Spleen (tissue), 11 donors: ENCODE measurements around the gene LGALS1. TPM values are rescaled to one million over a fixed set of nuclear protein-coding genes. Genes with fewer than 3 reads are reported as not detected.

Source experiments
- DNase-seq: peaks from one replicate; pipeline ENCODE4 v3.0.0-alpha.2; 2020
- H3K27ac ChIP-seq, 8 donors: fragments of 200-600 bp; sonication (generic) in 7 of 8; 1 replicate in 4 of 8; 2 replicates in 4 of 8; pipeline versions ENCODE4 v1.5.0 to v1.8.0; 2016 to 2021; ENCODE audit warnings: inconsistent platforms in 4 of 8, mild to moderate bottlenecking in 4 of 8, moderate library complexity in 1 of 8
- H3K27me3 ChIP-seq, 7 donors: fragments of 200-600 bp; sonication (generic) in 6 of 7; replicated peaks in 1 of 7; 1 replicate in 4 of 7; 2 replicates in 3 of 7; pipeline versions ENCODE4 v1.5.0 to v1.8.0; 2016 to 2021; ENCODE audit warnings: inconsistent platforms in 3 of 7, mild to moderate bottlenecking in 1 of 7
- H3K36me3 ChIP-seq, 6 donors: fragments of 200-600 bp; sonication (generic) in 5 of 6; 1 replicate in 4 of 6; 2 replicates in 2 of 6; pipeline versions ENCODE4 v1.5.0 to v1.8.0; 2016 to 2021; ENCODE audit warnings: inconsistent platforms in 2 of 6
- H3K4me1 ChIP-seq, 6 donors: fragments of 200-600 bp; sonication (generic) in 5 of 6; 1 replicate in 3 of 6; 2 replicates in 3 of 6; pipeline versions ENCODE4 v1.5.0 to v1.8.0; 2016 to 2021; ENCODE audit warnings: inconsistent platforms in 3 of 6
- H3K4me3 ChIP-seq, 8 donors: fragments of 200-600 bp; sonication (generic) in 7 of 8; 1 replicate in 4 of 8; 2 replicates in 4 of 8; pipeline versions ENCODE4 v1.5.0 to v1.8.0; 2016 to 2021; ENCODE audit warnings: inconsistent platforms in 4 of 8, mild to moderate bottlenecking in 4 of 8, moderate library complexity in 2 of 8
- H3K9me3 ChIP-seq, 8 donors: fragments of 200-600 bp; sonication (generic) in 7 of 8; 1 replicate in 4 of 8; 2 replicates in 4 of 8; pipeline versions ENCODE4 v1.5.0 to v1.8.0; 2016 to 2021; ENCODE audit warnings: inconsistent platforms in 4 of 8
- POLR2A ChIP-seq, 3 donors: fragments of 450-650 bp; IDR thresholded peaks; one replicate each; pipeline ENCODE4 v1.5.1; 2017; ENCODE audit warnings: antibody characterized with exemption in 3 of 3, mild to moderate bottlenecking in 1 of 3
- POLR2AphosphoS5 ChIP-seq, 3 donors: sonication (generic); formaldehyde crosslinking; IDR thresholded peaks; one replicate each; pipeline ENCODE4 v1.5.1; 2017; ENCODE audit warnings: antibody characterized with exemption in 3 of 3
- WGBS, 5 donors: extraction: QIAGEN DNeasy Blood & Tissue Kit in 3 of 5; methylation state at CpG; one replicate each; pipeline versions ENCODE4 v1.1.5 to v1.1.7; 2013 to 2018; 5-methylcytosine and 5-hydroxymethylcytosine counted together
- intact Hi-C: fragments of 100-400 bp; cut with DNase I; formaldehyde crosslinking; loops from one replicate; pipeline ENCODE4 v1.15.0; 2023; ENCODE audit warnings: low total_unique reads
- polyA plus RNA-seq, 3 donors: library from polyadenylated mRNA; stranded (reverse); fragments of 200-250 nt; gene quantifications; one replicate each; pipeline ENCODE4 v1.2.1, GENCODE V29; 2013
- total RNA-seq, 7 donors: library from RNA; depleted of rRNA in 3 of 7; stranded (reverse); fragments of >200 nt in 3 of 7; fragmentation: NEBNext Ultra II Directional in 4 of 7; extraction: Animal tissue kit (Norgen Biotek cat#: 25700) in 4 of 7; gene quantifications; one replicate each; pipeline versions ENCODE4 v1.1.0 to v1.2.1, GENCODE V29; 2016 to 2021
- TF ChIP-seq, protein P1 (sequence below), 11 experiments: fragments of 200-600 bp in 7 of 11; fragments of 450-650 bp in 4 of 11; sonication (generic) in 4 of 11; IDR thresholded peaks in 8 of 11; conservative IDR thresholded peaks in 3 of 11; 1 replicate in 7 of 11; 2 replicates in 4 of 11; pipeline versions ENCODE4 v1.4.0 to v1.8.0; 2016 to 2021; ENCODE audit warnings: antibody characterized with exemption in 11 of 11, inconsistent platforms in 4 of 11, mild to moderate bottlenecking in 1 of 11
- donor health status: healthy with polysubstance abuse.
- donor health status: DM: no; HTN: no; CAD: no; lungs with moderate emphysema.
- donor health status: DM: no; HTN: no; CAD: no.
- donor health status: Bipolar disorder and iron deficiency.
- donor health status: healthy.
- donor health status: DM: no; HTN: no; CAD: no.
- donor health status: DM: yes; HTN: yes; CAD: no.

LGALS1 gene
- total and polyA plus RNA-seq, 10 donors = 158 to 544 (median 394) TPM

DNA sequence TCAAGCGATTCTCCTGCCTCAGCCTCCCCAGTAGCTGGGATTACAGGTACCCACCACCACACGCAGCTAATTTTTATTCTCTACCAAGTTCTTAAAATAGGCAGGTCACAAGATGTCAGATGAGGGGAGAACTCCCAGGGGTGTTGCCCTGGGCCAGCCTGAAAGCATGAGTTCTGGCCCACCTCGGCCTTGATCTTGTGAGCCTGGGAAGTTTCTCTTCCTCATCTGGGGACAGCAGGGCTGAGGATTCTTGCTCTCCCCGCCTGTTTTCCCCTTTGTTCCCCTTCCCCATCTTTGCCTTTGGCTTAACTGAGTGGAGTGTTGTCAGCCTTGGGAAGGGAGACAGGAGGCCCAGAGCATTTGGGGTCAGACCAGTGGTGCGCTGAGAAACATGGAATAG is 13.4 kb upstream of the LGALS1 start:
- peak overlapping the region in 6 of 8 donors; percentile 41 to 88 (median 74) for H3K27ac ChIP-seq
- no peaks in the 10 kb centered on the region for H3K9me3 ChIP-seq
- peaks cover 19 to 55% (median 44%) of the 10 kb centered on the region in 6 donors for H3K4me1 ChIP-seq
- 70 to 79% (median 72%) methylated on average over 5 of the region's 5 CpGs for WGBS, 5 donors
- no peak overlapping the region for H3K4me3 ChIP-seq
- no peaks in the 10 kb centered on the region for H3K27me3 ChIP-seq
- peaks cover 0 to 25% (median 16%) of the 10 kb centered on the region in 6 donors for H3K36me3 ChIP-seq
- TF ChIP-seq POLR2AphosphoS5 (IDR thresholded peaks at IDR 0.05) (no peak), POLR2A (IDR thresholded peaks at IDR 0.05) (no peak)
- DNase-seq = no peak
- intact Hi-C loops = no loop called here

DNA sequence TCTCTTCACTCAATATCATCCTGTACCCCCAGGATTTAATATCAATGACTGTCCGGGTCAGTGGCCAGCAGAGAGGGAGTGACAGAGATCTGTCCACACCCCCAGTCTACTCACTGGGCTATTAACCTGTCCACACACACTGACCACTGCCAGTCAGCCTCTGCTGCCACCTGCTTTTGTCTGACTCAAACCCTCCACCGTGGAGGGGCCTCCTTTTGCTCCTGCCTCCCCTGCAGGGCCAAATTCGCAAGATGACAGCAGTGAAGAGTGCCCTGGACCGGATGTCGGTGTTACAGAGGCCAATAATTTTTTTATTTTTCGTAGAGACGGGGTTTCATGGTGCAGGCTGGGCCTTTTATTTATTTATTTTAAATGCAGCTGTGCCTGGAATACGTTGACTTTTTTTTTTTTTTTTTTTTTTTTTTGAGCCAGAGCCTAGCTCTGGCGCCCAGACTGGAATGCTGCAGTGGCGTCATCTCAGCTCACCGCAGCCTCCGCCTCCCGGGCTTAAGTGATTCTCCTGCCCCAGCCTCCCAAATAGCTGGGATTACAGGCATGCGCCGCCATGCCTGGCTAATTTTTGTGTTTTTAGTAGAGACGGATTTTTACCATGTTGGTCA is 11.8 kb upstream of the LGALS1 start:
- Histone ChIP-seq H3K27ac (peak overlapping the region in 1 of 8 donors; percentile 35), H3K27me3 (no peaks in the 10 kb centered on the region), H3K9me3 (no peaks in the 10 kb centered on the region), H3K36me3 (peaks cover 0 to 33% (median 17%) of the 10 kb centered on the region in 6 donors), H3K4me3 (no peak overlapping the region), H3K4me1 (peaks cover 14 to 45% (median 36%) of the 10 kb centered on the region in 6 donors)
- 85 to 90% (median 88%) methylated on average over 16 of the region's 16 CpGs for WGBS, 5 donors
- TF ChIP-seq POLR2A (IDR thresholded peaks at IDR 0.05) (no peak), POLR2AphosphoS5 (IDR thresholded peaks at IDR 0.05) (no peak)
- TF ChIP-seq, protein P1, sequence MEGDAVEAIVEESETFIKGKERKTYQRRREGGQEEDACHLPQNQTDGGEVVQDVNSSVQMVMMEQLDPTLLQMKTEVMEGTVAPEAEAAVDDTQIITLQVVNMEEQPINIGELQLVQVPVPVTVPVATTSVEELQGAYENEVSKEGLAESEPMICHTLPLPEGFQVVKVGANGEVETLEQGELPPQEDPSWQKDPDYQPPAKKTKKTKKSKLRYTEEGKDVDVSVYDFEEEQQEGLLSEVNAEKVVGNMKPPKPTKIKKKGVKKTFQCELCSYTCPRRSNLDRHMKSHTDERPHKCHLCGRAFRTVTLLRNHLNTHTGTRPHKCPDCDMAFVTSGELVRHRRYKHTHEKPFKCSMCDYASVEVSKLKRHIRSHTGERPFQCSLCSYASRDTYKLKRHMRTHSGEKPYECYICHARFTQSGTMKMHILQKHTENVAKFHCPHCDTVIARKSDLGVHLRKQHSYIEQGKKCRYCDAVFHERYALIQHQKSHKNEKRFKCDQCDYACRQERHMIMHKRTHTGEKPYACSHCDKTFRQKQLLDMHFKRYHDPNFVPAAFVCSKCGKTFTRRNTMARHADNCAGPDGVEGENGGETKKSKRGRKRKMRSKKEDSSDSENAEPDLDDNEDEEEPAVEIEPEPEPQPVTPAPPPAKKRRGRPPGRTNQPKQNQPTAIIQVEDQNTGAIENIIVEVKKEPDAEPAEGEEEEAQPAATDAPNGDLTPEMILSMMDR (IDR thresholded peaks at IDR 0.05 in 8 of 11, conservative IDR thresholded peaks at IDR 0.05 in 3 of 11) = no peak
- DNase-seq = no peak
- intact Hi-C loops = no loop called here

DNA sequence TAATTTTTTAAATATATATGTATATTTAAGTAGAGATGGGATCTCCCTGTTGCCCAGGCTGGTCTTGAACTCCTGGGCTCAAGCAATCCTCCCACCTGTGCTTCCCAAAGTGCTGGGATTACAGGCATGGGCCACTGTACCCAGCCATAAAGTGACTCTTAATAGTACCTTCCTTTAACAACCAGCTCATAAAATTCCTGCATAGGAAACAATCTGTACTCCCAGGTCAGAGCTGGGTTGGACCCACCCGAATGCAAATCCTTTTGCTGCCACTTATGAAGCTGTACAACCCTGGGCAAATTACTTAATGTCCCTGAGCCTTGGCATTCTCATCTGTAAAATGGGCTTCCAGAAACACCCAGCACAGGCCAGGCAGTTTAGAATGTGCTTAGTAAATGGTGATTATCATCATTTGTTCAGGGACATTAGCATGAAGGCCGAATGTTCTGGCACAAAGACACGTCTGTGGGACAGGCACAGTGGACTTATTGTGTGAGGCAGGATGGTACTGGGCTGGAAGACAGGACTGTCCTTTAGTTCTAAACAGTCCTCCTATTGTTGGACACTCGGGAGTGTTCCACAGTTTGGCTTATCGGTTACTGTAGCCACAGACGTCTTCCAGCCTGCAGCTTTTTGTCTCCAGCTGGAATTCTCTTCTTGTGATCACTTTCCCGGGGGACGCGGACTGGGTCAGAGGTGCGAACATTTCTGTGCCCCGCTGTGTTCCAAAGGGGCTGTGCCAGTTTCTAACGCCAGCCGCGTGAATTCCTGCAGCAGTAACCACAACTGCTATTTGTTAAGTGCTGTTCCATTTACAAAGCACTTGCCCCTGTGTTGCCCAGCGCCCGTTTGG is 11.0 kb upstream of the LGALS1 start:
- Histone ChIP-seq H3K27me3 (no peaks in the 10 kb centered on the region), H3K4me3 (no peak overlapping the region), H3K36me3 (peaks cover 0 to 33% (median 17%) of the 10 kb centered on the region in 6 donors), H3K9me3 (no peaks in the 10 kb centered on the region), H3K4me1 (peaks cover 13 to 41% (median 31%) of the 10 kb centered on the region in 6 donors), H3K27ac (no peak overlapping the region)
- WGBS, 5 donors = 84 to 91% (median 86%) methylated on average over 16 of the region's 16 CpGs
- TF ChIP-seq, protein P1 (IDR thresholded peaks at IDR 0.05 in 8 of 11, conservative IDR thresholded peaks at IDR 0.05 in 3 of 11) = no peak
- TF ChIP-seq POLR2AphosphoS5 (IDR thresholded peaks at IDR 0.05) (no peak), POLR2A (IDR thresholded peaks at IDR 0.05) (no peak)
- intact Hi-C loops = no loop called here
- no peak for DNase-seq

DNA sequence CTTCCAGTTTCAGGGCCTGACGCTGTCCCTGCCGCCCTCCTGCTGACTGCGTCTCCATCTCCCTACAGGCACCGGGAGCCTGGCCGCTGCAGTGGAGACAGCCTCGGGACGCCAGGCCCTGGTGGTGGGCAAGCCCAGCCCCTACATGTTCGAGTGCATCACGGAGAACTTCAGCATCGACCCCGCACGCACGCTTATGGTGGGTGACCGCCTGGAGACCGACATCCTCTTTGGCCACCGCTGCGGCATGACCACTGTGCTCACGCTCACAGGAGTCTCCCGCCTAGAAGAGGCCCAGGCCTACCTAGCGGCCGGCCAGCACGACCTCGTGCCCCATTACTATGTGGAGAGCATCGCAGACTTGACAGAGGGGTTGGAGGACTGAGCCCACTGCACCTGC is 9.9 kb upstream of the LGALS1 start:
- peak; percentile 74 for DNase-seq
- Histone ChIP-seq H3K4me3 (no peak overlapping the region), H3K9me3 (no peaks in the 10 kb centered on the region), H3K27me3 (no peaks in the 10 kb centered on the region), H3K27ac (no peak overlapping the region), H3K4me1 (peaks cover 5 to 31% (median 21%) of the 10 kb centered on the region in 6 donors), H3K36me3 (peaks cover 0 to 33% (median 17%) of the 10 kb centered on the region in 6 donors)
- intact Hi-C loops = no loop called here
- TF ChIP-seq, protein P1 (IDR thresholded peaks at IDR 0.05 in 8 of 11, conservative IDR thresholded peaks at IDR 0.05 in 3 of 11) = no peak
- TF ChIP-seq POLR2AphosphoS5 (IDR thresholded peaks at IDR 0.05) = peak in 1 of 3 donors; percentile 61
- 94 to 100% (median 97%) methylated on average over 1 to 24 of the region's 24 CpGs for WGBS, 5 donors
